ENCODE results near the gene NUDT8. TPM values are rescaled to one million over a fixed set of nuclear protein-coding genes. Genes with fewer than 3 reads are reported as not detected.

The NUDT8 gene
- total and polyA plus RNA-seq, 9 of the 15 experiments (the other 6 are each of a cell fraction or from before 2014, with no cell fraction given): 0.23 to 27.8 (median 5.0) TPM

- Histone ChIP-seq H3K36me3 (ENCODE audit: control insufficient read depth, insufficient read depth, low read length) (no peaks in the 10 kb centered on the region), H3K9me1 (ENCODE audit: control insufficient read depth, insufficient read depth, low read length) (no peaks in the 10 kb centered on the region), H3K4me3 (no peak overlapping the region), H3K79me2 (ENCODE audit: control insufficient read depth, insufficient read depth, low read length) (no peaks in the 10 kb centered on the region), H2AFZ (ENCODE audit: low read depth, low read length) (no peak overlapping the region), H3K4me1 (replicated peaks in 1 of 2; ENCODE audit: control insufficient read depth in 2 of 2, insufficient read depth in 2 of 2, low read length in 2 of 2) (peaks cover 0 to 5% of the 10 kb centered on the region in 2 experiments; a peak in 1 of 5 replicates), H3K9ac (ENCODE audit: insufficient read depth in 1 of 2, low read depth in 2 of 2, low read length in 2 of 2) (no peak overlapping the region), H3K4me2 (ENCODE audit: insufficient read depth, low read length) (no peak overlapping the region), H4K20me1 (replicated peaks; ENCODE audit: control insufficient read depth, insufficient read depth, low read length) (peaks cover 4% of the 10 kb centered on the region; the same call in 1 of the 2 replicates), H3K27me3 (ENCODE audit: control insufficient read depth in 2 of 2, insufficient read depth in 2 of 2, low read length in 2 of 2) (peaks cover 28 to 40% of the 10 kb centered on the region in 2 experiments; a peak in 4 of 5 replicates), H3K9me3 (replicated peaks; ENCODE audit: control insufficient read depth, insufficient read depth, low read depth, low read length) (0 out of 2 replicates have a peak, but pooled peaks cover 1% of the 10 kb centered on the region), H3K27ac (ENCODE audit: extremely low read depth, low read depth, low read length) (no peak overlapping the region)
- DNase-seq (ENCODE audit: extremely low read depth in 1 of 4, low spot score in 3 of 4): no peak
- intact Hi-C loops (cut with micrococcal nuclease) (no loop called here), in situ Hi-C loops (cut with MboI) (no loop called here)
- POLR2A ChIA-PET: interaction anchor here (1.2 kb wide), 1 partner anchor 18 kb away, joined by 3 read pairs; no protein-coding TSS in a partner anchor
- CTCF ChIA-PET (ENCODE audit: low intra/inter-chr PET ratio): no interaction called here
- no TSS peak for BruUV-seq (replicated peaks)
- no peak for ATAC-seq
- FAIRE-seq: no peak
- WGBS (ENCODE audit: insufficient coverage, low coverage, missing lambda C conversion rate): 0% methylated on average over 8 of the region's 8 CpGs
- no peak for TF ChIP-seq NUFIP1 (IDR thresholded peaks at IDR 0.05; ENCODE audit: partially characterized antibody)
- no peak for TF ChIP-seq MCM5 (IDR thresholded peaks at IDR 0.05; ENCODE audit: low read depth)
- no peak for TF ChIP-seq ZNF644 (tag; IDR thresholded peaks at IDR 0.05; ENCODE audit: low read depth)
- TF ChIP-seq ELF4 (CRISPR knock-in tag; IDR thresholded peaks at IDR 0.05): no peak
- TF ChIP-seq NR2C2 (CRISPR knock-in tag; IDR thresholded peaks at IDR 0.05): no peak
- TF ChIP-seq NR2C2 (tag; IDR thresholded peaks at IDR 0.05): no peak
- TF ChIP-seq RFX1 (IDR thresholded peaks at IDR 0.05): no peak
- no peak for TF ChIP-seq HNRNPUL1 (IDR thresholded peaks at IDR 0.05; ENCODE audit: low read length)
- TF ChIP-seq TRIM25 (IDR thresholded peaks at IDR 0.05; ENCODE audit: borderline replicate concordance): no peak
- no peak for TF ChIP-seq ASH1L (IDR thresholded peaks at IDR 0.05; ENCODE audit: borderline replicate concordance, low read depth, partially characterized antibody)
- no peak for TF ChIP-seq YBX1 (IDR thresholded peaks at IDR 0.05)
- TF ChIP-seq, protein P1, sequence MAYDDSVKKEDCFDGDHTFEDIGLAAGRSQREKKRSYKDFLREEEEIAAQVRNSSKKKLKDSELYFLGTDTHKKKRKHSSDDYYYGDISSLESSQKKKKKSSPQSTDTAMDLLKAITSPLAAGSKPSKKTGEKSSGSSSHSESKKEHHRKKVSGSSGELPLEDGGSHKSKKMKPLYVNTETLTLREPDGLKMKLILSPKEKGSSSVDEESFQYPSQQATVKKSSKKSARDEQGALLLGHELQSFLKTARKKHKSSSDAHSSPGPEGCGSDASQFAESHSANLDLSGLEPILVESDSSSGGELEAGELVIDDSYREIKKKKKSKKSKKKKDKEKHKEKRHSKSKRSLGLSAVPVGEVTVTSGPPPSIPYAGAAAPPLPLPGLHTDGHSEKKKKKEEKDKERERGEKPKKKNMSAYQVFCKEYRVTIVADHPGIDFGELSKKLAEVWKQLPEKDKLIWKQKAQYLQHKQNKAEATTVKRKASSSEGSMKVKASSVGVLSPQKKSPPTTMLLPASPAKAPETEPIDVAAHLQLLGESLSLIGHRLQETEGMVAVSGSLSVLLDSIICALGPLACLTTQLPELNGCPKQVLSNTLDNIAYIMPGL (CRISPR knock-in tag; IDR thresholded peaks at IDR 0.05): no peak
- TF ChIP-seq, protein P2, sequence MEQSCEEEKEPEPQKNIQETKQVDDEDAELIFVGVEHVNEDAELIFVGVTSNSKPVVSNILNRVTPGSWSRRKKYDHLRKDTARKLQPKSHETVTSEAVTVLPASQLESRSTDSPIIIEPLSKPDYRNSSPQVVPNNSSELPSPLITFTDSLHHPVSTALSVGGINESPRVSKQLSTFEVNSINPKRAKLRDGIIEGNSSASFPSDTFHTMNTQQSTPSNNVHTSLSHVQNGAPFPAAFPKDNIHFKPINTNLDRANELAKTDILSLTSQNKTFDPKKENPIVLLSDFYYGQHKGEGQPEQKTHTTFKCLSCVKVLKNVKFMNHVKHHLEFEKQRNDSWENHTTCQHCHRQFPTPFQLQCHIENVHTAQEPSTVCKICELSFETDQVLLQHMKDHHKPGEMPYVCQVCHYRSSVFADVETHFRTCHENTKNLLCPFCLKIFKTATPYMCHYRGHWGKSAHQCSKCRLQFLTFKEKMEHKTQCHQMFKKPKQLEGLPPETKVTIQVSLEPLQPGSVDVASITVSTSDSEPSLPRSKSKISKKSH (CRISPR knock-in tag; IDR thresholded peaks at IDR 0.05): no peak
- TF ChIP-seq KDM5B (IDR thresholded peaks at IDR 0.05; ENCODE audit: insufficient replicate concordance, low read depth, low read length): no peak
- TF ChIP-seq, protein P3, sequence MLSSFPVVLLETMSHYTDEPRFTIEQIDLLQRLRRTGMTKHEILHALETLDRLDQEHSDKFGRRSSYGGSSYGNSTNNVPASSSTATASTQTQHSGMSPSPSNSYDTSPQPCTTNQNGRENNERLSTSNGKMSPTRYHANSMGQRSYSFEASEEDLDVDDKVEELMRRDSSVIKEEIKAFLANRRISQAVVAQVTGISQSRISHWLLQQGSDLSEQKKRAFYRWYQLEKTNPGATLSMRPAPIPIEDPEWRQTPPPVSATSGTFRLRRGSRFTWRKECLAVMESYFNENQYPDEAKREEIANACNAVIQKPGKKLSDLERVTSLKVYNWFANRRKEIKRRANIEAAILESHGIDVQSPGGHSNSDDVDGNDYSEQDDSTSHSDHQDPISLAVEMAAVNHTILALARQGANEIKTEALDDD (IDR thresholded peaks at IDR 0.05): no peak
- no peak for TF ChIP-seq MEF2D (tag; conservative IDR thresholded peaks at IDR 0.05; ENCODE audit: low read depth)
- no peak for TF ChIP-seq FOXA1 (IDR thresholded peaks at IDR 0.05; ENCODE audit: borderline replicate concordance)
- TF ChIP-seq FOXK1 (CRISPR knock-in tag; IDR thresholded peaks at IDR 0.05; ENCODE audit: borderline replicate concordance): no peak
- TF ChIP-seq MCM3 (IDR thresholded peaks at IDR 0.05): no peak
Measured at GRCh38 chr11:67673902-67674301, 44.2 kb upstream of the NUDT8 start.

All from K562 (cell line).